Stimulated activated naive B cell treated with anti-CD40 and anti-IgM and Interleukin-4, amounts not matched to agents 10 μg/mL and 1 μg/mL and 100 μg/mL, for 72 hours (primary cell): ENCODE measurements around the gene NOD2.
A peak's percentile ranks its signal among the peaks of the same experiment; 100 is the strongest.

Experiments used
- ATAC-seq, 2 donors: fragments of 150-1000 bp; cut with Tn5 transposase; replicated peaks; 2 replicates each; pipeline ENCODE4 v1.10.0; 2021; ENCODE audit warnings: moderate library complexity in 1 of 2
- DNase-seq: peaks from one replicate; pipeline ENCODE4 v3.0.0; 2021
- H3K27ac Mint-ChIP-seq: one replicate; pipeline ENCODE4 v1.8.0; 2022; ENCODE audit warnings: mild to moderate bottlenecking, mixed read lengths
- H3K27me3 Mint-ChIP-seq, 2 donors: one replicate each; pipeline ENCODE4 v1.8.0; 2022; ENCODE audit warnings: mixed read lengths in 2 of 2
- H3K36me3 Mint-ChIP-seq, 2 donors: one replicate each; pipeline ENCODE4 v1.8.0; 2022; ENCODE audit warnings: mixed read lengths in 2 of 2, mild to moderate bottlenecking in 1 of 2
- H3K4me1 Mint-ChIP-seq, 2 donors: one replicate each; pipeline ENCODE4 v1.8.0; 2022; ENCODE audit warnings: mixed read lengths in 2 of 2, mild to moderate bottlenecking in 1 of 2
- H3K4me3 Mint-ChIP-seq, 2 donors: one replicate each; pipeline ENCODE4 v1.8.0; 2022; ENCODE audit warnings: mild to moderate bottlenecking in 2 of 2, mixed read lengths in 2 of 2, moderate library complexity in 1 of 2
- H3K9me3 Mint-ChIP-seq, 2 donors: one replicate each; pipeline ENCODE4 v1.8.0; 2022; ENCODE audit warnings: mixed read lengths in 2 of 2, mild to moderate bottlenecking in 1 of 2

Gene NOD2

GRCh38 chr16:50722960-50723359 is 29.6 kb downstream of the NOD2 start:
- no peaks in the 10 kb centered on the region for H3K27me3 Mint-ChIP-seq
- no peak for ATAC-seq
- H3K27ac Mint-ChIP-seq, result no peak overlapping the region
- peaks cover 4 to 16% of the 10 kb centered on the region in 2 donors for H3K9me3 Mint-ChIP-seq
- H3K36me3 Mint-ChIP-seq, result peaks cover 19 to 41% of the 10 kb centered on the region in 2 donors
- DNase-seq, result no peak
- H3K4me3 Mint-ChIP-seq, result no peak overlapping the region
- peaks cover 15 to 25% of the 10 kb centered on the region in 2 donors for H3K4me1 Mint-ChIP-seq

- Mint-ChIP-seq H3K27ac (peak overlapping the region; percentile 47), H3K36me3 (peaks cover 22 to 39% of the 10 kb centered on the region in 2 donors), H3K27me3 (no peaks in the 10 kb centered on the region), H3K9me3 (peaks cover 4 to 18% of the 10 kb centered on the region in 2 donors), H3K4me1 (peaks cover 9 to 15% of the 10 kb centered on the region in 2 donors), H3K4me3 (no peak overlapping the region)
- DNase-seq, result no peak
- peak; percentile 60 to 69 for ATAC-seq
Measured at GRCh38 chr16:50724306-50724705, 30.9 kb downstream of the NOD2 start.

GRCh38 chr16:50731130-50731988 is 38.0 kb downstream of the NOD2 start:
- Mint-ChIP-seq H3K27me3 (no peaks in the 10 kb centered on the region), H3K27ac (no peak overlapping the region), H3K4me3 (no peak overlapping the region), H3K9me3 (peaks cover 0 to 2% of the 10 kb centered on the region in 2 donors), H3K4me1 (peaks cover 15 to 24% of the 10 kb centered on the region in 2 donors), H3K36me3 (peaks cover 3 to 19% of the 10 kb centered on the region in 2 donors)
- no peak for ATAC-seq
- no peak for DNase-seq

- H3K9me3 Mint-ChIP-seq, result peaks cover 0 to 2% of the 10 kb centered on the region in 2 donors
- H3K4me1 Mint-ChIP-seq, result peaks cover 23 to 32% of the 10 kb centered on the region in 2 donors
- no peaks in the 10 kb centered on the region for H3K27me3 Mint-ChIP-seq
- peaks cover 3 to 24% of the 10 kb centered on the region in 2 donors for H3K36me3 Mint-ChIP-seq
- no peak overlapping the region for H3K27ac Mint-ChIP-seq
- no peak overlapping the region for H3K4me3 Mint-ChIP-seq
- DNase-seq (no peak), ATAC-seq (no peak)
Measured at GRCh38 chr16:50731989-50732832, 38.8 kb downstream of the NOD2 start.

GRCh38 chr16:50733468-50733867 is 40.1 kb downstream of the NOD2 start:
- no peak for ATAC-seq
- Mint-ChIP-seq H3K27ac (no peak overlapping the region), H3K36me3 (peaks cover 3 to 29% of the 10 kb centered on the region in 2 donors)

GRCh38 chr16:50735629-50736122 is 42.3 kb downstream of the NOD2 start:
- DNase-seq (peak; percentile 72), ATAC-seq (peak; percentile 92 to 94)
- no peaks in the 10 kb centered on the region for H3K27me3 Mint-ChIP-seq
- H3K4me1 Mint-ChIP-seq, result peaks cover 43 to 60% of the 10 kb centered on the region in 2 donors
- H3K36me3 Mint-ChIP-seq, result peaks cover 6 to 32% of the 10 kb centered on the region in 2 donors
- peak overlapping the region; percentile 5 to 8 for H3K4me3 Mint-ChIP-seq
- H3K27ac Mint-ChIP-seq, result peak overlapping the region; percentile 81
- no peaks in the 10 kb centered on the region for H3K9me3 Mint-ChIP-seq

More at GRCh38 chr16:50733468-50733867, 40.1 kb downstream of the NOD2 start:
- no peak for DNase-seq
- H3K4me1 Mint-ChIP-seq, result peaks cover 29 to 42% of the 10 kb centered on the region in 2 donors
- H3K4me3 Mint-ChIP-seq, result no peak overlapping the region
- no peaks in the 10 kb centered on the region for H3K27me3 Mint-ChIP-seq
- peaks cover 0 to 2% of the 10 kb centered on the region in 2 donors for H3K9me3 Mint-ChIP-seq

- no peak for DNase-seq
- H3K4me3 Mint-ChIP-seq, result peak overlapping the region; percentile 8 to 26
- peaks cover 6 to 32% of the 10 kb centered on the region in 2 donors for H3K36me3 Mint-ChIP-seq
- H3K27ac Mint-ChIP-seq, result no peak overlapping the region
- peaks cover 49 to 68% of the 10 kb centered on the region in 2 donors for H3K4me1 Mint-ChIP-seq
- no peaks in the 10 kb centered on the region for H3K9me3 Mint-ChIP-seq
- peak; percentile 2 to 6 for ATAC-seq
- no peaks in the 10 kb centered on the region for H3K27me3 Mint-ChIP-seq
Measured at GRCh38 chr16:50736448-50736847, 43.0 kb downstream of the NOD2 start.

- H3K27ac Mint-ChIP-seq, result peak overlapping the region; percentile 73
- peak overlapping the region in 1 of 2 donors; percentile 63 for H3K4me3 Mint-ChIP-seq
- H3K9me3 Mint-ChIP-seq, result no peaks in the 10 kb centered on the region
- DNase-seq (no peak), ATAC-seq (no peak)
- no peaks in the 10 kb centered on the region for H3K27me3 Mint-ChIP-seq
- H3K4me1 Mint-ChIP-seq, result peaks cover 50 to 71% of the 10 kb centered on the region in 2 donors
- peaks cover 6 to 25% of the 10 kb centered on the region in 2 donors for H3K36me3 Mint-ChIP-seq
Measured at GRCh38 chr16:50737420-50737959, 44.1 kb downstream of the NOD2 start.

- Mint-ChIP-seq H3K4me1 (peaks cover 52 to 79% of the 10 kb centered on the region in 2 donors), H3K9me3 (no peaks in the 10 kb centered on the region), H3K36me3 (peaks cover 6 to 25% of the 10 kb centered on the region in 2 donors), H3K4me3 (no peak overlapping the region), H3K27ac (peak overlapping the region; percentile 65), H3K27me3 (no peaks in the 10 kb centered on the region)
- no peak for ATAC-seq
- DNase-seq, result no peak
Measured at GRCh38 chr16:50739031-50739430, 45.6 kb downstream of the NOD2 start.

- no peak for DNase-seq
Measured at GRCh38 chr16:50740736-50741135, 47.3 kb downstream of the NOD2 start.

GRCh38 chr16:50741225-50741780 is 47.9 kb downstream of the NOD2 start:
- ATAC-seq, result peak in 1 of 2 donors; percentile 1
- Mint-ChIP-seq H3K27ac (peak overlapping the region; percentile 97), H3K9me3 (no peaks in the 10 kb centered on the region), H3K27me3 (no peaks in the 10 kb centered on the region), H3K36me3 (peaks cover 16 to 37% of the 10 kb centered on the region in 2 donors), H3K4me3 (peak overlapping the region; percentile 87 to 90), H3K4me1 (peaks cover 51 to 82% of the 10 kb centered on the region in 2 donors)
- DNase-seq, result no peak

More at GRCh38 chr16:50740736-50741135, 47.3 kb downstream of the NOD2 start:
- H3K27ac Mint-ChIP-seq, result peak overlapping the region; percentile 97
- H3K36me3 Mint-ChIP-seq, result peaks cover 16 to 35% of the 10 kb centered on the region in 2 donors
- H3K9me3 Mint-ChIP-seq, result no peaks in the 10 kb centered on the region
- H3K4me1 Mint-ChIP-seq, result peaks cover 55 to 82% of the 10 kb centered on the region in 2 donors
- peak overlapping the region; percentile 87 to 90 for H3K4me3 Mint-ChIP-seq
- H3K27me3 Mint-ChIP-seq, result no peaks in the 10 kb centered on the region
- ATAC-seq, result no peak

GRCh38 chr16:50741781-50742575 is 48.6 kb downstream of the NOD2 start, which contains the start of gene CYLD:
Gene CYLD, plus strand, starts transcription at chr16:50742086. Its CDS starts 7,613 bp downstream, at chr16:50749699.
- Mint-ChIP-seq H3K36me3 (peaks cover 17 to 34% of the 10 kb centered on the region in 2 donors), H3K4me3 (peak within 1 kb of the TSS; percentile 87 to 90), H3K27me3 (no peaks in the 10 kb centered on the region), H3K9me3 (no peaks in the 10 kb centered on the region), H3K27ac (peak within 1 kb of the TSS; percentile 97), H3K4me1 (peaks cover 46 to 77% of the 10 kb centered on the region in 2 donors)
- ATAC-seq (peak; percentile 89 to 90), DNase-seq (peak; percentile 100)
